ENCODE results near the gene CARD19. TPM values are rescaled to one million over a fixed set of nuclear protein-coding genes. Genes with fewer than 3 reads are reported as not detected.

CARD19 gene
- total and polyA plus RNA-seq, 2 experiments from 2014 or later = 36.8 to 48.3 TPM

DNA sequence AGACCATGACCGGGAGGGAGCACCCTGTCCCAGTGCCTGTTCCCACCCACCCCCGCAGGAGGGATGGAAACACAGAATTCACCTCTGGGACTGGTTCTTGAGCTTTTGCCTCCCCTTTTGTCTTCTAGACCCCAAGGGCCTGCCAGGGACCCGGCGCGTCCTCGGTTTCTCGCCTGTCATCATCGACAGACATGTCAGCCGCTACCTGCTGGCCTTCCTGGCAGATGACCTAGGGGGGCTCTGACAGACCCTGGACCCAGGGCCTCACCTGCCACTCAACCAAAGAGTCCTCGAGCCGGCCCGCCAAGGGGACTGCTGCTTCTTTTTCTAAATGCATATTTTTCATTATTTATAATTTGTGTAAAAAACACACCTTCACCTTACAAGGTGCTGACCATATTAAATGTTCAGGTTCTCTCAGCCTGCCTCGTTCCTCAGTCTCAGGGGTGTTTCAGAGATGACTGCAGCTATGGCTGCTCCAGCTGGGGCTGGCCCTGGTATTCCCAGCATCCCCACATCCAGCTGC is 16.9 kb downstream of the CARD19 start (continued):
- TF ChIP-seq, protein P1, sequence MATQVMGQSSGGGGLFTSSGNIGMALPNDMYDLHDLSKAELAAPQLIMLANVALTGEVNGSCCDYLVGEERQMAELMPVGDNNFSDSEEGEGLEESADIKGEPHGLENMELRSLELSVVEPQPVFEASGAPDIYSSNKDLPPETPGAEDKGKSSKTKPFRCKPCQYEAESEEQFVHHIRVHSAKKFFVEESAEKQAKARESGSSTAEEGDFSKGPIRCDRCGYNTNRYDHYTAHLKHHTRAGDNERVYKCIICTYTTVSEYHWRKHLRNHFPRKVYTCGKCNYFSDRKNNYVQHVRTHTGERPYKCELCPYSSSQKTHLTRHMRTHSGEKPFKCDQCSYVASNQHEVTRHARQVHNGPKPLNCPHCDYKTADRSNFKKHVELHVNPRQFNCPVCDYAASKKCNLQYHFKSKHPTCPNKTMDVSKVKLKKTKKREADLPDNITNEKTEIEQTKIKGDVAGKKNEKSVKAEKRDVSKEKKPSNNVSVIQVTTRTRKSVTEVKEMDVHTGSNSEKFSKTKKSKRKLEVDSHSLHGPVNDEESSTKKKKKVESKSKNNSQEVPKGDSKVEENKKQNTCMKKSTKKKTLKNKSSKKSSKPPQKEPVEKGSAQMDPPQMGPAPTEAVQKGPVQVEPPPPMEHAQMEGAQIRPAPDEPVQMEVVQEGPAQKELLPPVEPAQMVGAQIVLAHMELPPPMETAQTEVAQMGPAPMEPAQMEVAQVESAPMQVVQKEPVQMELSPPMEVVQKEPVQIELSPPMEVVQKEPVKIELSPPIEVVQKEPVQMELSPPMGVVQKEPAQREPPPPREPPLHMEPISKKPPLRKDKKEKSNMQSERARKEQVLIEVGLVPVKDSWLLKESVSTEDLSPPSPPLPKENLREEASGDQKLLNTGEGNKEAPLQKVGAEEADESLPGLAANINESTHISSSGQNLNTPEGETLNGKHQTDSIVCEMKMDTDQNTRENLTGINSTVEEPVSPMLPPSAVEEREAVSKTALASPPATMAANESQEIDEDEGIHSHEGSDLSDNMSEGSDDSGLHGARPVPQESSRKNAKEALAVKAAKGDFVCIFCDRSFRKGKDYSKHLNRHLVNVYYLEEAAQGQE (IDR thresholded peaks at IDR 0.05; ENCODE audit: unreplicated experiment) = no peak
- TF ChIP-seq POLR2AphosphoS5 (IDR thresholded peaks at IDR 0.05; ENCODE audit: low read depth) (no peak), EZH2 (IDR thresholded peaks at IDR 0.05; ENCODE audit: low read depth, unreplicated experiment) (no peak), NANOG (IDR thresholded peaks at IDR 0.05; ENCODE audit: borderline replicate concordance) (no peak), JUNB (IDR thresholded peaks at IDR 0.05; ENCODE audit: unreplicated experiment) (no peak), CREB1 (CRISPR knock-in tag; IDR thresholded peaks at IDR 0.05; ENCODE audit: low read depth) (no peak), ZNF331 (CRISPR knock-in tag; IDR thresholded peaks at IDR 0.05; ENCODE audit: low read depth) (no peak), ZNF114 (CRISPR knock-in tag; IDR thresholded peaks at IDR 0.05) (no peak), STAT1 (IDR thresholded peaks at IDR 0.05; ENCODE audit: unreplicated experiment) (no peak), EZH2phosphoT487 (IDR thresholded peaks at IDR 0.05; ENCODE audit: unreplicated experiment) (no peak)

DNA sequence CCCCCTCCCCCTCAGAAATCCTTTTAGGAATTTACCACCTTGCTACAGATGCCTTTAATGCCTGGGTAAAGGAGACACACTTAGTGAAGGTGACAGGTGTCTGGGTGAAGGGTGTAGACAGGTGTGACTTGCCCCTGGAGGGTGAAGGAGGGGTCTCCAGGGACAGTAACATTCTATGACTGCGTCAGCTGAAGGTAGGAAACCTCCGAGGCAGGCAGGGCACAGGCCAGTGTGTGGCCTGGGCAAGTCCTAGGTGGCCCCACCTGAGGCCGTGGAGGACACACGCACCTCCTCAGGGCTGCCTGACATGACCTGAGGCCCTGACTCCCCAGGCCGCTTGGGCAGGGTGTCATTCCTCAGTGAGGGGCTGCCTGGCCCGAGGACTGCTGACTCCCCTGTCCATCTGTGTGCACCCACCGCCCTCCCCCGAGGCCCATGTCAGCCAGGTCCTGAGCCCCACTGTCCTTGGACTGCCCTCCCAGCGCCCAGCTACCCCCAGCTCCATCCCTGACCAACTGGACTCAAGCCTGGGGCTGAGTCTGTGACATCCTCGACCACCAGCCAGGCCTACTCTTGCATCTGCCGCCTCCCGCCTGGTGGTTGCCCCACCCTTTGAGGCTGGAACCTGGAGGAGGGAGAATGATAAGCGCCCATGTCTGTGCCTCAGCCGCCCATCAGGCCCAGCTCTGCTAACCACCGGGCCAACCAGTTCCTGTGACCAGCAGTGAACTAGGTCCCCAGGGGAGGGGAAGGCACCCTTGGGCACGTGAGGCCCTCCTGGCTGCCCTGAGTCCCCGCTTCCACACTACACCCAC is 18.4 kb downstream of the CARD19 start:
- no peaks in the 10 kb centered on the region for H4K20me1 ChIP-seq (replicated peaks; ENCODE audit: insufficient read depth)
- H3K4me1 ChIP-seq (ENCODE audit: insufficient read depth) = peaks cover 10% of the 10 kb centered on the region
- H3K27me3 ChIP-seq (ENCODE audit: insufficient read depth) = no peaks in the 10 kb centered on the region
- no peaks in the 10 kb centered on the region for H3K9me2 ChIP-seq (ENCODE audit: insufficient read depth)
- H3K9me3 Mint-ChIP-seq = no peaks in the 10 kb centered on the region
- H3K4me1 Mint-ChIP-seq = peaks cover 13% of the 10 kb centered on the region
- no peaks in the 10 kb centered on the region; the same call in 2 of the 3 replicates for H3K36me3 Mint-ChIP-seq (ENCODE audit: low read depth)
- H3K27ac Mint-ChIP-seq = peak overlapping the region; percentile 77
- TF ChIP-seq ZNF331 (CRISPR knock-in tag; IDR thresholded peaks at IDR 0.05; ENCODE audit: low read depth) (no peak), JUNB (IDR thresholded peaks at IDR 0.05; ENCODE audit: unreplicated experiment) (no peak)
- TF ChIP-seq, protein P2, sequence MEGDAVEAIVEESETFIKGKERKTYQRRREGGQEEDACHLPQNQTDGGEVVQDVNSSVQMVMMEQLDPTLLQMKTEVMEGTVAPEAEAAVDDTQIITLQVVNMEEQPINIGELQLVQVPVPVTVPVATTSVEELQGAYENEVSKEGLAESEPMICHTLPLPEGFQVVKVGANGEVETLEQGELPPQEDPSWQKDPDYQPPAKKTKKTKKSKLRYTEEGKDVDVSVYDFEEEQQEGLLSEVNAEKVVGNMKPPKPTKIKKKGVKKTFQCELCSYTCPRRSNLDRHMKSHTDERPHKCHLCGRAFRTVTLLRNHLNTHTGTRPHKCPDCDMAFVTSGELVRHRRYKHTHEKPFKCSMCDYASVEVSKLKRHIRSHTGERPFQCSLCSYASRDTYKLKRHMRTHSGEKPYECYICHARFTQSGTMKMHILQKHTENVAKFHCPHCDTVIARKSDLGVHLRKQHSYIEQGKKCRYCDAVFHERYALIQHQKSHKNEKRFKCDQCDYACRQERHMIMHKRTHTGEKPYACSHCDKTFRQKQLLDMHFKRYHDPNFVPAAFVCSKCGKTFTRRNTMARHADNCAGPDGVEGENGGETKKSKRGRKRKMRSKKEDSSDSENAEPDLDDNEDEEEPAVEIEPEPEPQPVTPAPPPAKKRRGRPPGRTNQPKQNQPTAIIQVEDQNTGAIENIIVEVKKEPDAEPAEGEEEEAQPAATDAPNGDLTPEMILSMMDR (conservative IDR thresholded peaks at IDR 0.05; ENCODE audit: low read depth in 2 of 2) = no peak
- no peak overlapping the region for H3K27ac ChIP-seq (ENCODE audit: low read depth)
- no peaks in the 10 kb centered on the region for H3F3A ChIP-seq (replicated peaks; ENCODE audit: low read depth)
- ATAC-seq = no peak
- no peak for DNase-seq (ENCODE audit: low spot score)
- H2AFZ ChIP-seq = no peak overlapping the region
- no peaks in the 10 kb centered on the region for H3K79me2 ChIP-seq (replicated peaks; ENCODE audit: insufficient read depth)
- H3K36me3 ChIP-seq (ENCODE audit: insufficient read depth) = no peaks in the 10 kb centered on the region
- no peak overlapping the region; the same call in 2 of the 3 replicates for H3K4me3 Mint-ChIP-seq
- no peak overlapping the region for H3K4me3 ChIP-seq
- H3K27me3 Mint-ChIP-seq (ENCODE audit: insufficient read depth, low read depth, poor library complexity) = peaks cover 6% of the 10 kb centered on the region
- H3K4me2 ChIP-seq = no peak overlapping the region
